AG04450 (cell line): ENCODE results near the gene CSNK1A1L. TPM values are rescaled to one million over a fixed set of nuclear protein-coding genes. Genes with fewer than 3 reads are reported as not detected.

Experiments used
- CTCF ChIA-PET: fragments of 300-600, 350-600 bp; formaldehyde crosslinking; extraction: SDS; loops from one replicate; lab custom pipeline; 2022; ENCODE audit warnings: antibody characterized with exemption, inconsistent platforms; lab: Charles Lee
- POLR2A ChIA-PET: fragments of 350-600 bp; formaldehyde crosslinking; extraction: SDS; loops from one replicate; lab custom pipeline; 2021; ENCODE audit warnings: antibody characterized with exemption, inconsistent platforms; lab: Yijun Ruan, JAX
- DNase-seq: peaks from one replicate; pipeline ENCODE4 v3.0.0-alpha.2; 2011; ENCODE audit warnings: low read depth, low spot score
- H3K27ac ChIP-seq: one replicate; pipeline ENCODE4 v1.5.1; 2012; ENCODE audit warnings: low read depth, low read length, control low read depth
- H3K27me3 ChIP-seq: one replicate; pipeline ENCODE4 v1.6.0; 2012; ENCODE audit warnings: low read length; ENCODE audit not compliant: control insufficient read depth, insufficient read depth
- H3K4me3 ChIP-seq: 2 replicates; pipeline ENCODE4 v1.5.1; 2011; ENCODE audit warnings: mild to moderate bottlenecking, low read depth, low read length, control low read depth
- H3K9me3 ChIP-seq: 2 replicates; pipeline ENCODE4 v1.5.1; 2012; ENCODE audit warnings: low read length; ENCODE audit not compliant: control insufficient read depth, insufficient read depth
- polyA minus RNA-seq: library from RNA; depleted of rRNA, polyadenylated mRNA; stranded (reverse); fragments of >200 nt; gene quantifications from 2 replicates; pipeline ENCODE4 v1.2.3, GENCODE V29; 2011; rRNA and poly(A)+ RNA removed
- polyA plus RNA-seq: library from polyadenylated mRNA; depleted of rRNA; stranded (reverse); fragments of >200 nt; gene quantifications from 2 replicates; pipeline ENCODE4 v1.2.3, GENCODE V29; 2011; rRNA removed
- TF ChIP-seq, protein P1 (sequence below): IDR thresholded peaks from 2 replicates; pipeline ENCODE4 v1.5.1; 2011; ENCODE audit warnings: low read depth, low read length, control low read depth, inconsistent platforms

The CSNK1A1L gene
- polyA plus RNA-seq (not detected in 2 replicates), polyA minus RNA-seq (not detected in 2 replicates)

DNA sequence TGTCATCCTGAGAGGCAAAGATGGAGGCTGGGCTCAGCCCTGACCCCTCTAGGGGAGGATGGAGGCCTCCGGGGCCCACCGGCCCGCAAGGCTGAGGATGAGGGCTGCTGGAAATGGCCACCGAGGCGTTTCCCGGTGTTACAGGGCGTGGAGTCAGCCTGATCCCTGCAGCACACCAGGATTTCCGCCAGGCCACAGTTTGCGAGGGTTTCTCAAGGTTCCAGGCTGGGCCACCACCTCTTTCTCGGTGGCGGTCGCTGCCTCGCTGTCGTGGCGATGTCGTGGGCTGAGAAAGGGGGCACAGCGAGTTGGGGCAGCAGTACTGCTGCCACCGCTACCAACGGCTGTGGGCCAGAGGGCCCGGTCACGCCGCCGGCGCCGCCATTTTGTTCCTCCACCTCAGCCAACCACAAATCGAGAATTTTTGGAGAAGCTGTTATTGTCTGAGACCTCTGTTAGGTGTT is at the start of gene CSNK1A1L:
TSS of gene CSNK1A1L (minus strand) at position 414 of the 464 bp plus-strand sequence. CDS start at position 6, 408 bp downstream.
- CTCF ChIA-PET: interaction anchor here (1.7 kb wide), 1 partner anchor 503 kb away, joined by 5 read pairs; no protein-coding TSS in a partner anchor
- peaks cover 7% of the 10 kb centered on the region for H3K9me3 ChIP-seq
- no peaks in the 10 kb centered on the region for H3K27me3 ChIP-seq
- TF ChIP-seq, protein P1, sequence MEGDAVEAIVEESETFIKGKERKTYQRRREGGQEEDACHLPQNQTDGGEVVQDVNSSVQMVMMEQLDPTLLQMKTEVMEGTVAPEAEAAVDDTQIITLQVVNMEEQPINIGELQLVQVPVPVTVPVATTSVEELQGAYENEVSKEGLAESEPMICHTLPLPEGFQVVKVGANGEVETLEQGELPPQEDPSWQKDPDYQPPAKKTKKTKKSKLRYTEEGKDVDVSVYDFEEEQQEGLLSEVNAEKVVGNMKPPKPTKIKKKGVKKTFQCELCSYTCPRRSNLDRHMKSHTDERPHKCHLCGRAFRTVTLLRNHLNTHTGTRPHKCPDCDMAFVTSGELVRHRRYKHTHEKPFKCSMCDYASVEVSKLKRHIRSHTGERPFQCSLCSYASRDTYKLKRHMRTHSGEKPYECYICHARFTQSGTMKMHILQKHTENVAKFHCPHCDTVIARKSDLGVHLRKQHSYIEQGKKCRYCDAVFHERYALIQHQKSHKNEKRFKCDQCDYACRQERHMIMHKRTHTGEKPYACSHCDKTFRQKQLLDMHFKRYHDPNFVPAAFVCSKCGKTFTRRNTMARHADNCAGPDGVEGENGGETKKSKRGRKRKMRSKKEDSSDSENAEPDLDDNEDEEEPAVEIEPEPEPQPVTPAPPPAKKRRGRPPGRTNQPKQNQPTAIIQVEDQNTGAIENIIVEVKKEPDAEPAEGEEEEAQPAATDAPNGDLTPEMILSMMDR: no peak
- H3K4me3 ChIP-seq: no peak within 1 kb of the TSS
- no peak for DNase-seq
- H3K27ac ChIP-seq: no peak within 1 kb of the TSS
- POLR2A ChIA-PET: no interaction called here

DNA sequence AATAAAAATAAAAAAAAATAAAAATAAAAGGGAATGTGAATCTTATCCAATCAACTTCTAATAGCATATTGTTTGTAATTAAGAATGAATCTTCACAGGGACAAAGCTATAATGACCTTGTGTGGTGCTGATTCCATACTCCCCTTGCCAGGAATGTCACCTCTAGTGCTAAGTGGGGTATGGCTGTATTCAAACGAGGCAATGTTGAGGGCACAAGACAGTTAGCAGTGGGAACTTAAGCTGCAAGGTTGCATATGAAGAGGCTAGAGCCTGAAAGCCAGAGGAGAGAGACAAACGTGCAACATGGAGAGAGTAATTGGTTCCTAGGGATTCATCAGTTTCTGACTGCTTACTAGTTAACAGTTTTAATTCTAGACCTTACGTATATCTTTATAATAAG is 43.9 kb upstream of the CSNK1A1L start:
- POLR2A ChIA-PET: no interaction called here
- CTCF ChIA-PET: no interaction called here
- DNase-seq: no peak
- TF ChIP-seq, protein P1: no peak
- H3K27me3 ChIP-seq: no peaks in the 10 kb centered on the region
- no peak overlapping the region for H3K27ac ChIP-seq
- no peaks in the 10 kb centered on the region for H3K9me3 ChIP-seq
- no peak overlapping the region for H3K4me3 ChIP-seq

DNA sequence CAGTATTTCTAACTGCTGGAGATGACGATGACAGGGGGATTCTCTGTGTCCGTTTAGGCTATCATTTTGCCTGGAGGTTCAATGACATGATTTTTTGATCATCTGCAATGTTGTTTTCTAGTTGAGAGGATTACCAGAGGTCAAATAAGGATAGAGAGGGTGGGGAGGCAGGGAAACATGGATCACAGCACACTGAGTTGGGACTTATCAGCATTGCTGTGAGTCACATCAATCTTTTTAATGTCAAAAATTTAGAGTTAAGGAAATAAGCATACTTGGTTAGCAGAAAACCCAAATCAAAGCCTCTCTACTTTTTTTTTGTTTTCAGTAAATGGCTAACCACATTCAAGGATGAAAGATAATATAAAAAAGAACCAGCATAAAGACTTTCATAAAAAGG is 43.0 kb upstream of the CSNK1A1L start:
- POLR2A ChIA-PET: no interaction called here
- H3K27ac ChIP-seq: no peak overlapping the region
- no peak for DNase-seq
- H3K27me3 ChIP-seq: no peaks in the 10 kb centered on the region
- H3K9me3 ChIP-seq: no peaks in the 10 kb centered on the region
- no peak overlapping the region for H3K4me3 ChIP-seq
- CTCF ChIA-PET: no interaction called here
- TF ChIP-seq, protein P1: no peak

DNA sequence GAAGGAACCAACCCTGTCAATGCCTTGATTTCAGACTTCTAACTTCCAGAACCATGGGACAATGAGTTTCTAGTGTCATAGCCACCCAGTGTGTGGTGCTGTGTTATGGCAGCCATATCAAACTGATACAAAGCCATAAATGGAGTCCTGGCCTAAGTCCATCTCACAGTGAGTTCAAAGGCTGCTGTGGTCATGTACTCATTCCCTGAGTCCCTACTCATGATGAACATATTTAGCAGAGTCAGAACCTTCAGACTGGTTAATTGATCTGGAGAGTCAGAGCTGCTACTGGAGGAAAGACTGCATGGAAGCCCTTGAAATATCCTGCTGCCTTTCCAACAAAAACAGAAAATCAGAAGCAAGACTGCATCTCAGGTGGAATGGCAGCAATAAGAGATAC is 39.2 kb upstream of the CSNK1A1L start:
- H3K27ac ChIP-seq: no peak overlapping the region
- CTCF ChIA-PET: no interaction called here
- no peaks in the 10 kb centered on the region for H3K27me3 ChIP-seq
- DNase-seq: no peak
- TF ChIP-seq, protein P1: no peak
- POLR2A ChIA-PET: no interaction called here
- H3K9me3 ChIP-seq: no peaks in the 10 kb centered on the region
- H3K4me3 ChIP-seq: no peak overlapping the region

GRCh38 chr13:37143911-37144310 is 38.4 kb upstream of the CSNK1A1L start:
- DNase-seq: no peak

More at GRCh38 chr13:37143911-37144310, 38.4 kb upstream of the CSNK1A1L start:
- TF ChIP-seq, protein P1: no peak
- ChIA-PET POLR2A (no interaction called here), CTCF (no interaction called here)
- no peaks in the 10 kb centered on the region for H3K27me3 ChIP-seq
- no peak overlapping the region for H3K4me3 ChIP-seq
- H3K9me3 ChIP-seq: no peaks in the 10 kb centered on the region
- H3K27ac ChIP-seq: no peak overlapping the region
